ENCODE results near the gene HSPA12A.

The HSPA12A gene

DNA sequence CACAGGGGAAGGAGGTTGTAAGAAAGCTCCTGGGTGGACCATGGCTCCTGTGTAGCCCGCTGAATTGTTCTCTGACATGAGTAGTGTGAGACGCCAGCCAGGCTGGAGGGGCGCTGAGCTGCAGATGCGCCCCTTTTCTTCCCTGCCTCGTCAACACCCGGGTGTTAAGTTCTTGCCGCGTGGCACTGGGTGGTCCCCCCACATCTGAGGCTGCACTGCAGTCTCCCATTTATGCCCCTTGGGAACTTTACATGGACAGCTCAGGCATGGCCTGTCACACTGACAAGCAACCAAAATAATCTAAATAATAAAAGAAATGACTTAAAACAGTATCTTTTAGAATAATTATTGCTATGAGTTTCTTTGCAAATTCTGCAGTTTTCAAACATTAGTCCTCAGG lies 34.6 kb upstream of the HSPA12A start:
- DNase-seq (ENCODE audit: extremely low read depth, low read depth) = no peak
- TF ChIP-seq, protein P1, sequence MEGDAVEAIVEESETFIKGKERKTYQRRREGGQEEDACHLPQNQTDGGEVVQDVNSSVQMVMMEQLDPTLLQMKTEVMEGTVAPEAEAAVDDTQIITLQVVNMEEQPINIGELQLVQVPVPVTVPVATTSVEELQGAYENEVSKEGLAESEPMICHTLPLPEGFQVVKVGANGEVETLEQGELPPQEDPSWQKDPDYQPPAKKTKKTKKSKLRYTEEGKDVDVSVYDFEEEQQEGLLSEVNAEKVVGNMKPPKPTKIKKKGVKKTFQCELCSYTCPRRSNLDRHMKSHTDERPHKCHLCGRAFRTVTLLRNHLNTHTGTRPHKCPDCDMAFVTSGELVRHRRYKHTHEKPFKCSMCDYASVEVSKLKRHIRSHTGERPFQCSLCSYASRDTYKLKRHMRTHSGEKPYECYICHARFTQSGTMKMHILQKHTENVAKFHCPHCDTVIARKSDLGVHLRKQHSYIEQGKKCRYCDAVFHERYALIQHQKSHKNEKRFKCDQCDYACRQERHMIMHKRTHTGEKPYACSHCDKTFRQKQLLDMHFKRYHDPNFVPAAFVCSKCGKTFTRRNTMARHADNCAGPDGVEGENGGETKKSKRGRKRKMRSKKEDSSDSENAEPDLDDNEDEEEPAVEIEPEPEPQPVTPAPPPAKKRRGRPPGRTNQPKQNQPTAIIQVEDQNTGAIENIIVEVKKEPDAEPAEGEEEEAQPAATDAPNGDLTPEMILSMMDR (IDR thresholded peaks at IDR 0.05; ENCODE audit: low read depth, low read length, missing control alignments) = no peak
- no peak overlapping the region for H3K4me3 ChIP-seq (replicated peaks; ENCODE audit: low read depth, low read length)

DNA sequence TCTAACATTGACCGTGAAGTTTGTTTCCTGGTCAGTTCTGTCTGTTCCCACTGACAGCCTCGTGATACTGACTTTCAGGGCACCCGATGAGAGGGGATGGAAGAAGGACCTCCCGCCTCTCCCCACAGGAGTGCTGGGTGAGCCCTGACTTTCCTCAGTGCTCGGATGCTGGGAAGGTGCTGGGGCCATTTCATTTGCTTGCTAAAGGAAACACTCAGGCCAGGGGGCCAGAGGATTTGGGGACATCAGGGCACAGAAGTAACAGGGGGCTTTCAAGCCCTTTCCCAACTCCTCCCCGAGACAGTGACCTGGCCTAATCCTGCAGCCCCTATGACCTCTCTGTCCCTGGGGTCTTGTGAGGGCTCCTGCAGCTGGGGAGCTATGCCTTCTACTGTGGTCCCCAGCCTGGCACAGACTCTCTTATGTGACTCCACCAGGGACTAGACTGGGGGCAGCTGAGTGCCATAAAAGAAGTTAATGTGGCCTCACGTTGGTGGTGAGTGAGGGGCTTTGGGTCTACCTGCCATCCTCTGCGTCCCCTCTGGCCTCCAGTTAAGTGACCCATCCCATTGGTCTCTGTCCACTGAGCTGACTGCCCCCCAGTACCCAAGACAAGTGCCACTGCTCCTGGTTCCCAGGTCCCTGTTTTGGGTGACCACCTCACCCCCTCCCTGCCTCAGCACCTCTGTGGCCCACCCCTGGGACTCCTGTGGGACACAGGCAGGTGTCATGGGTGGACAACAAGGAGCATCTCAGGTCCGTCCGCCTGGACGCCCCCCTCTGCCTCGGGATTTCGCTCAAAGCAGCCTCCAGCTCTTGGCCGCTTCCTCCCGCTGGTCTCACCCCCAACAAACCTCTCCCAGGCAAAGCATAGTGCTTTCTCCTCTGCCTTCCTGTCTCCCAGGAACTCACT lies 33.4 kb upstream of the HSPA12A start:
- H3K4me3 ChIP-seq (replicated peaks; ENCODE audit: low read depth, low read length) = no peak overlapping the region
- no peak for DNase-seq (ENCODE audit: extremely low read depth, low read depth)
- TF ChIP-seq, protein P1 (IDR thresholded peaks at IDR 0.05; ENCODE audit: low read depth, low read length, missing control alignments) = no peak

DNA sequence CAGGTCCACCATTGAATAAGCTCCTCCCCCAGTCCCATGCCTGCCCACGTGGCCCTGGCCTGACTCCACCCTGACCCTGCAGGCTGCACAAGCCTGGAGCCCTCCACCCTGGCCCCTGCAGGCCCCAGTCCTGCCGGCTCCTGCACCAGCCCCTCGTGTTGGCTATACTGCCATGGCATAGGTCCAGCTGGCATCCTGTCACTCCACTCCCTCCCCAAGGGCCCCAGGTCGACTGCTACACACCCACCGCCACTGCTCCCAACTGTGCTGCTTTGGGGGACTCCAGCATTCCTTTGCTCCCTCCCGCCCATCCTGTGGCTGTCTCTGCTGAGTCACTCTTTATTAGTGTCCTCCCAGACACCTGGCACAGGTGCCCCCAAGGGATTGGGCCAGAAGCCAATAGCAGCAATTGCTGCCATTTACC lies 32.4 kb upstream of the HSPA12A start:
- DNase-seq (ENCODE audit: extremely low read depth, low read depth) = no peak
- no peak overlapping the region for H3K4me3 ChIP-seq (replicated peaks; ENCODE audit: low read depth, low read length)
- TF ChIP-seq, protein P1 (IDR thresholded peaks at IDR 0.05; ENCODE audit: low read depth, low read length, missing control alignments) = no peak

DNA sequence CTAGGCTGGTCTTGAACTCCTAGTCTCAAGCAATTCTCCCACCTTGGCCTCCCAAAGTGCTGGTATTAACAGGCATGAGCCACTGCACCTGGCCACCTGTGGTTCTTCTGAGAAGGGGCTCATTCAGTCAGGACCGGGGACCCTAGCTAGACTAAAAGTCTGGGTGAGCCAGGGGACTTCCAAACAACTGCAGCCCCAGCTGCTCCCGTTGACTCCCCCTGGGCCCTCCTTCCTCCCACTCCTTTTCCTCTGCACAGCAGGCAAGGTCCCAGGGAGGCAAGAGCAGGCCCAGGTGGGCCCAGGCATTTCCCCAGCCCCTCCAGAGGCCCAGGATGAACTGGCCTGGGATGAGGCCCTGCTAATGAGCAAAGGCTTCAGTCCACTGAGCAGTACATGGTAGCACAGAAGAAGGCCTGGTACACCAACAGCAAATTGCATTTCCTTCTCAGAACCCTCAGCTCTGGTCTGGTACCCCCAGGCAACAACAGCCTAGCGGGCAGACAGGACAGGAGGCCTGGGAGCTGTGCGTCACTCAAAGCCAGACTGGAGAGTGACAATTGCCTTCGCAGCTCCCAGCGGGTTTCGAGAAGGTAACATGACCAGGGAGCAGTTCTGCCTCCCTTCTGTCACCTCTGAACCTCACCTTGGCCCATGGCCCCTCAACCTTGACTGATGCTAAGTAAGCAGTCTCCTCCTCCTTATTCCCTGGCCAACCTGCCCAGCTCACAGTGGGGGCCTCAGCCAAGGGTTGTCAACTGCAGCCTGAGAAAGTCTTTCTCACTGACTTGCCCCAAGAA lies 30.7 kb upstream of the HSPA12A start:
- DNase-seq (ENCODE audit: extremely low read depth, low read depth) = no peak
- TF ChIP-seq, protein P1 (IDR thresholded peaks at IDR 0.05; ENCODE audit: low read depth, low read length, missing control alignments) = no peak

DNA sequence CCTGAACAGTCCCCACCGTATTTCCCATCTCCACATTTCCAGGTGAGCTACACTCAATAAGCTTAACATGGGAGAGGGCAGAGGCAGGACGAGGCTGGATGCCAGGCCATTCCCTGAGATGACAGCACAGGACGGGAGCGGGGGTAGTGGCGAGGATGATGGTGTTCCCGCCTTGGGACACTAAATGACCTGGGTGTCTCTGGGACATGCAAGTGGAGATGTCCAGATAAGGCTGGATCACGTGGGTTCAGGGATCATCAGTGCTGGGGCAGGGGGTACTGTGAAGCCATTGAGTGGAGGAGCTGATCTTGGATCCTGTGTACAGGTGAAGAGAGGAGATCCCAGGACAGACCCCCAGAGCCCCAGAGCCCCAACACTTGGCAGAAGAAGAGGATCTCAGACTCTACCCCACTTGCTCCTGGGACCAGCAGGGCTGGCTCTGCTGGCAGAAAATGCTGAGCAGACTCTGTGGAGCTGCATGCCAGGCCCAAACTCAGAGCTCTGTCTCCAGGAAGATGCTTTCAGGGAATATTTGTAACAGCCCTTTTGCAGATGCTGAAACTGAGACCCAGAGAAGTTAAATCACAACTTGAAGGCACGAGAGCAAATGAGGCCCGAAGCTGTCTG lies 29.7 kb upstream of the HSPA12A start:
- TF ChIP-seq, protein P1 (IDR thresholded peaks at IDR 0.05; ENCODE audit: low read depth, low read length, missing control alignments) = no peak
- no peak overlapping the region for H3K4me3 ChIP-seq (replicated peaks; ENCODE audit: low read depth, low read length)
- DNase-seq (ENCODE audit: extremely low read depth, low read depth) = no peak

More for the DNA sequence above, 30.7 kb upstream of the HSPA12A start:
- no peak overlapping the region for H3K4me3 ChIP-seq (replicated peaks; ENCODE audit: low read depth, low read length)

DNA sequence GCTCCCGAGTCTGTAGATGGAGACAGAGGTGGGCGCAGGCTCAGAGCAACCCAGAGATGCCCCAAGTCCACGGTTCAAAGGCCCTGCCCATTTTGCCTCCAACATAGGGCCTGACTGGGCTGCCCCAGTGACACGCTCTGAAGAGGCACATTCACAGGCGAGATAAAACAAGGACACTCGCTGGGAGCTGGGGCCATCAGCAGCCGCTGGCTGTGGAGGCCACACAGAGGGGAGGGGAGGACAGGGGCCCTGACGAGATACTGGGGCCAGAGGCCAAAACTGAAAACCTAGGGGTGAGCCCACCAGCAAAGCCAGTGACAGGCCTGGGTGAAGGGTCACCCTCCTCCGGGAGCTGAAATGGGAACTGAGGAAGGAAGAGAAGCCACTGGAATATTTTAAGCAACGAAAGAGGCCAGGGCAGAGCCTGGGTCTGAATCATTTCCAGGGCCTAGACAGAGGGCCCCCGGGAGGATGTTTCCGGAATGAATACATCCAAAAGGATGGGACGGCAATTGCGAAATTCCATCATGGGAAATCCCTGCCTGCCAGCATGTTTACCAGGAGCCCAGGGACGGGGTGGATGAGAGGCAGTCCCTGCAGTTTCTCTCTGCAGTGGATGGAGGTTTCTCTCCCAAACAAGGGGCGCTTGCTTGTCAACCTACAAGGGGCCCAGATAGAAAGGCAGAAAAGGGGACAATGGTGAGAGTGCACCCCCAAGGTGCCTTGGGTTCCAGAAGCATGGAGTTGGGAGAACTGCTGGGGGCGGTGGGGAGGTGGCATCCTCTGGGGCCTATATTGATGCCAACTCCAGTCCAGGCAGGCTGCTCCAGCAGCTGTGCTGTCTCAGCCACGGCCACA lies 29.0 kb upstream of the HSPA12A start:
- no peak overlapping the region for H3K4me3 ChIP-seq (replicated peaks; ENCODE audit: low read depth, low read length)
- TF ChIP-seq, protein P1 (IDR thresholded peaks at IDR 0.05; ENCODE audit: low read depth, low read length, missing control alignments) = no peak
- DNase-seq (ENCODE audit: extremely low read depth, low read depth) = peak; percentile 35
